Liver (tissue), 9 donors: ENCODE data around the gene MAF. TPM values are rescaled to one million over a fixed set of nuclear protein-coding genes. Genes with fewer than 3 reads are reported as not detected.

Experiments used
- DNase-seq: peaks from one replicate; pipeline ENCODE4 v3.0.0-alpha.2; 2017; ENCODE audit warnings: low spot score
- H3K27ac ChIP-seq, 2 donors: one replicate each; pipeline ENCODE4 v1.7.0; 2013; ENCODE audit warnings: inconsistent platforms in 2 of 2, low read length in 2 of 2, control low read depth in 1 of 2, low read depth in 1 of 2, mild to moderate bottlenecking in 1 of 2
- H3K27me3 ChIP-seq, 4 donors: one replicate each; pipeline versions ENCODE4 v1.6.1 to v1.7.0; 2013; ENCODE audit warnings: low read length in 3 of 4, inconsistent platforms in 1 of 4, mild to moderate bottlenecking in 1 of 4, moderate library complexity in 1 of 4; ENCODE audit not compliant: control insufficient read depth in 4 of 4, insufficient read depth in 4 of 4
- H3K36me3 ChIP-seq, 4 donors: one replicate each; pipeline versions ENCODE4 v1.6.1 to v1.7.0; 2013; ENCODE audit warnings: low read length in 3 of 4, mild to moderate bottlenecking in 3 of 4, low read depth in 1 of 4, moderate library complexity in 1 of 4; ENCODE audit not compliant: control insufficient read depth in 4 of 4, insufficient read depth in 3 of 4
- H3K4me1 ChIP-seq, 4 donors: one replicate each; pipeline versions ENCODE4 v1.6.1 to v1.7.0; 2013; ENCODE audit warnings: low read length in 3 of 4, mild to moderate bottlenecking in 3 of 4, moderate library complexity in 1 of 4; ENCODE audit not compliant: control insufficient read depth in 4 of 4, insufficient read depth in 4 of 4
- H3K4me3 ChIP-seq, 3 donors: one replicate each; pipeline versions ENCODE4 v1.6.1 to v1.7.0; 2013; ENCODE audit warnings: low read length in 3 of 3, control low read depth in 1 of 3, low read depth in 1 of 3, mild to moderate bottlenecking in 1 of 3
- H3K9ac ChIP-seq, 2 donors: one replicate each; pipeline ENCODE4 v1.7.0; 2013; ENCODE audit warnings: low read length in 2 of 2, mild to moderate bottlenecking in 2 of 2, moderate library complexity in 2 of 2, control low read depth in 1 of 2, low read depth in 1 of 2
- H3K9me3 ChIP-seq, 4 donors: one replicate each; pipeline versions ENCODE4 v1.6.1 to v1.7.0; 2013; ENCODE audit warnings: low read length in 3 of 4; ENCODE audit not compliant: control insufficient read depth in 4 of 4
- ATF3 ChIP-seq: IDR thresholded peaks from 2 replicates; pipeline ENCODE4 v1.6.1; 2016; ENCODE audit warnings: antibody characterized with exemption
- FOXA1 ChIP-seq: IDR thresholded peaks from 2 replicates; pipeline ENCODE4 v1.6.1; 2016; ENCODE audit warnings: antibody characterized with exemption
- FOXA2 ChIP-seq: IDR thresholded peaks from 2 replicates; pipeline ENCODE4 v1.6.1; 2016; ENCODE audit warnings: antibody characterized with exemption
- HNF4A ChIP-seq, 2 donors: conservative IDR thresholded peaks; 2 replicates each; pipeline ENCODE4 v1.6.1; 2016; ENCODE audit warnings: antibody characterized with exemption in 2 of 2, mild to moderate bottlenecking in 2 of 2
- HNF4G ChIP-seq: IDR thresholded peaks from 2 replicates; pipeline ENCODE4 v1.6.1; 2016; ENCODE audit warnings: antibody characterized with exemption
- JUND ChIP-seq, 2 donors: IDR thresholded peaks; 2 replicates each; pipeline ENCODE4 v1.6.1; 2016; ENCODE audit warnings: antibody characterized with exemption in 2 of 2
- MAX ChIP-seq: IDR thresholded peaks from 2 replicates; pipeline ENCODE4 v1.6.1; 2016; ENCODE audit warnings: antibody characterized with exemption
- NR2F2 ChIP-seq: IDR thresholded peaks from 2 replicates; pipeline ENCODE4 v1.6.1; 2016; ENCODE audit warnings: antibody characterized with exemption
- RAD21 ChIP-seq, 2 donors: IDR thresholded peaks; 2 replicates each; pipeline ENCODE4 v1.6.1; 2016; ENCODE audit warnings: antibody characterized with exemption in 2 of 2, mild to moderate bottlenecking in 2 of 2
- REST ChIP-seq: IDR thresholded peaks from 2 replicates; pipeline ENCODE4 v1.6.1; 2016; ENCODE audit warnings: antibody characterized with exemption, mild to moderate bottlenecking
- SP1 ChIP-seq: IDR thresholded peaks from 2 replicates; pipeline ENCODE4 v1.6.1; 2018; ENCODE audit warnings: antibody characterized with exemption, mild to moderate bottlenecking
- TAF1 ChIP-seq: conservative IDR thresholded peaks from 2 replicates; pipeline ENCODE4 v1.6.1; 2016; ENCODE audit warnings: antibody characterized with exemption, mild to moderate bottlenecking
- YY1 ChIP-seq: IDR thresholded peaks from 2 replicates; pipeline ENCODE4 v1.6.1; 2016; ENCODE audit warnings: antibody characterized with exemption, mild to moderate bottlenecking
- WGBS: extraction: QIAGEN DNeasy Blood & Tissue Kit; methylation state at CpG from one replicate; pipeline ENCODE4 v1.1.7; 2013; 5-methylcytosine and 5-hydroxymethylcytosine counted together
- polyA plus RNA-seq, 2 donors: library from polyadenylated mRNA; stranded (reverse) in 1 of 2; unstranded in 1 of 2; fragments of 200-250 nt in 1 of 2; fragments of >200 nt in 1 of 2; fragmentation: Nextera tagmentation in 1 of 2; extraction: Ambion mirVana in 1 of 2; gene quantifications; one replicate each; pipeline versions ENCODE4 v1.2.1 to v1.2.3, GENCODE V29; 2013 to 2015
- total RNA-seq, 2 donors: library from RNA; depleted of rRNA; stranded (reverse); fragments of >200 nt; gene quantifications; one replicate each; pipeline ENCODE4 v1.2.3, GENCODE V29; 2014
- TF ChIP-seq, protein P1 (sequence below): IDR thresholded peaks from 2 replicates; pipeline ENCODE4 v1.6.1; 2016; ENCODE audit warnings: antibody characterized with exemption
- TF ChIP-seq, protein P2 (sequence below): fragments of 150-350 bp; IDR thresholded peaks from 2 replicates; pipeline ENCODE4 v1.5.1; 2017; ENCODE audit warnings: improper control_type of control experiment, low read depth, low read length; ENCODE audit not compliant: missing input control
- donor health status: healthy.
- donor health status: healthy.
- donor health status: healthy.
- donor health status: healthy.
- donor health status: healthy.

MAF gene
- total and polyA plus RNA-seq, 4 donors = 9.7 to 20.9 (median 16.7) TPM

- H3K27ac ChIP-seq = peak overlapping the region; percentile 82 to 88
- DNase-seq = no peak
- peak overlapping the region; percentile 43 to 78 for H3K9ac ChIP-seq
- 21% methylated on average over 5 of the region's 5 CpGs for WGBS
- H3K9me3 ChIP-seq = no peaks in the 10 kb centered on the region
- H3K4me1 ChIP-seq = peaks cover 9 to 41% (median 31%) of the 10 kb centered on the region in 4 donors
- TF ChIP-seq MAX = no peak
- peak; percentile 15 for TF ChIP-seq NR2F2
- TF ChIP-seq ATF3 = no peak
- TF ChIP-seq, protein P1, sequence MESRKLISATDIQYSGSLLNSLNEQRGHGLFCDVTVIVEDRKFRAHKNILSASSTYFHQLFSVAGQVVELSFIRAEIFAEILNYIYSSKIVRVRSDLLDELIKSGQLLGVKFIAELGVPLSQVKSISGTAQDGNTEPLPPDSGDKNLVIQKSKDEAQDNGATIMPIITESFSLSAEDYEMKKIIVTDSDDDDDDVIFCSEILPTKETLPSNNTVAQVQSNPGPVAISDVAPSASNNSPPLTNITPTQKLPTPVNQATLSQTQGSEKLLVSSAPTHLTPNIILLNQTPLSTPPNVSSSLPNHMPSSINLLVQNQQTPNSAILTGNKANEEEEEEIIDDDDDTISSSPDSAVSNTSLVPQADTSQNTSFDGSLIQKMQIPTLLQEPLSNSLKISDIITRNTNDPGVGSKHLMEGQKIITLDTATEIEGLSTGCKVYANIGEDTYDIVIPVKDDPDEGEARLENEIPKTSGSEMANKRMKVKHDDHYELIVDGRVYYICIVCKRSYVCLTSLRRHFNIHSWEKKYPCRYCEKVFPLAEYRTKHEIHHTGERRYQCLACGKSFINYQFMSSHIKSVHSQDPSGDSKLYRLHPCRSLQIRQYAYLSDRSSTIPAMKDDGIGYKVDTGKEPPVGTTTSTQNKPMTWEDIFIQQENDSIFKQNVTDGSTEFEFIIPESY = no peak
- peak in 1 of 2 donors; percentile 2 for TF ChIP-seq RAD21 (IDR thresholded peaks at IDR 0.05)
- no peak for TF ChIP-seq HNF4G
- TF ChIP-seq SP1 = no peak
- no peak for TF ChIP-seq JUND (IDR thresholded peaks at IDR 0.05)
- no peaks in the 10 kb centered on the region for H3K27me3 ChIP-seq
- H3K4me3 ChIP-seq = peak overlapping the region in 2 of 3 donors; percentile 19 to 98
- peaks cover 0 to 2% (median 0%) of the 10 kb centered on the region in 4 donors for H3K36me3 ChIP-seq
These were observed 5.3 kb downstream of the MAF start for GRCh38 chr16:79595231-79595641.

- no peaks in the 10 kb centered on the region for H3K27me3 ChIP-seq
- H3K9me3 ChIP-seq = no peaks in the 10 kb centered on the region
- TF ChIP-seq ATF3 (no peak), FOXA1 (no peak), MAX (no peak), JUND (IDR thresholded peaks at IDR 0.05) (no peak), REST (no peak), HNF4A (conservative IDR thresholded peaks at IDR 0.05) (no peak), YY1 (no peak), TAF1 (no peak), SP1 (no peak), FOXA2 (no peak), HNF4G (no peak)
- TF ChIP-seq, protein P2, sequence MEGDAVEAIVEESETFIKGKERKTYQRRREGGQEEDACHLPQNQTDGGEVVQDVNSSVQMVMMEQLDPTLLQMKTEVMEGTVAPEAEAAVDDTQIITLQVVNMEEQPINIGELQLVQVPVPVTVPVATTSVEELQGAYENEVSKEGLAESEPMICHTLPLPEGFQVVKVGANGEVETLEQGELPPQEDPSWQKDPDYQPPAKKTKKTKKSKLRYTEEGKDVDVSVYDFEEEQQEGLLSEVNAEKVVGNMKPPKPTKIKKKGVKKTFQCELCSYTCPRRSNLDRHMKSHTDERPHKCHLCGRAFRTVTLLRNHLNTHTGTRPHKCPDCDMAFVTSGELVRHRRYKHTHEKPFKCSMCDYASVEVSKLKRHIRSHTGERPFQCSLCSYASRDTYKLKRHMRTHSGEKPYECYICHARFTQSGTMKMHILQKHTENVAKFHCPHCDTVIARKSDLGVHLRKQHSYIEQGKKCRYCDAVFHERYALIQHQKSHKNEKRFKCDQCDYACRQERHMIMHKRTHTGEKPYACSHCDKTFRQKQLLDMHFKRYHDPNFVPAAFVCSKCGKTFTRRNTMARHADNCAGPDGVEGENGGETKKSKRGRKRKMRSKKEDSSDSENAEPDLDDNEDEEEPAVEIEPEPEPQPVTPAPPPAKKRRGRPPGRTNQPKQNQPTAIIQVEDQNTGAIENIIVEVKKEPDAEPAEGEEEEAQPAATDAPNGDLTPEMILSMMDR = no peak
- H3K4me3 ChIP-seq = peak overlapping the region in 1 of 3 donors; percentile 16
- no peak for DNase-seq
- H3K9ac ChIP-seq = peak overlapping the region in 1 of 2 donors; percentile 78
- 77% methylated on average over 8 of the region's 8 CpGs for WGBS
- H3K4me1 ChIP-seq = peaks cover 10 to 50% (median 37%) of the 10 kb centered on the region in 4 donors
- H3K36me3 ChIP-seq = peaks cover 0 to 2% (median 0%) of the 10 kb centered on the region in 4 donors
- peak overlapping the region; percentile 75 to 88 for H3K27ac ChIP-seq
These were observed 6.8 kb downstream of the MAF start for GRCh38 chr16:79593754-79594153.
